Measurements from ENCODE around the gene MRI1.

DNA sequence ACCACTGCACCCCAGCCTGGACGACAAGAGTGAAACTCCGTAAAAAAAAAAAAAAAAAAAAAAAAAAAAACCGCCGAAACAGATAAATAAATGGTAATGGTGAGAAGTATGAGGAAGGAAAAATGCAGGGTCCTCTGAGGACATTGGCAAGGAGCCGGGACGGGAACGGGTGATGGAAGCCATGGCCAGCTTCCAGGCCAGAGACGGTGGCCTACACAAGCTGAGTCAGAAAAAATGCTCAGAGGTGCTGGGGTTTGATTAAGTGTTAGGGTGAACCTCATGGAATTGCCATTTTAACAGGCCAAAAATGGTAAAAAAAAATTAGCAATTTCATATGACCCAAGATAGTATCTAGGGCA is 30.1 kb downstream of the MRI1 start:
- TF ChIP-seq, protein P1, sequence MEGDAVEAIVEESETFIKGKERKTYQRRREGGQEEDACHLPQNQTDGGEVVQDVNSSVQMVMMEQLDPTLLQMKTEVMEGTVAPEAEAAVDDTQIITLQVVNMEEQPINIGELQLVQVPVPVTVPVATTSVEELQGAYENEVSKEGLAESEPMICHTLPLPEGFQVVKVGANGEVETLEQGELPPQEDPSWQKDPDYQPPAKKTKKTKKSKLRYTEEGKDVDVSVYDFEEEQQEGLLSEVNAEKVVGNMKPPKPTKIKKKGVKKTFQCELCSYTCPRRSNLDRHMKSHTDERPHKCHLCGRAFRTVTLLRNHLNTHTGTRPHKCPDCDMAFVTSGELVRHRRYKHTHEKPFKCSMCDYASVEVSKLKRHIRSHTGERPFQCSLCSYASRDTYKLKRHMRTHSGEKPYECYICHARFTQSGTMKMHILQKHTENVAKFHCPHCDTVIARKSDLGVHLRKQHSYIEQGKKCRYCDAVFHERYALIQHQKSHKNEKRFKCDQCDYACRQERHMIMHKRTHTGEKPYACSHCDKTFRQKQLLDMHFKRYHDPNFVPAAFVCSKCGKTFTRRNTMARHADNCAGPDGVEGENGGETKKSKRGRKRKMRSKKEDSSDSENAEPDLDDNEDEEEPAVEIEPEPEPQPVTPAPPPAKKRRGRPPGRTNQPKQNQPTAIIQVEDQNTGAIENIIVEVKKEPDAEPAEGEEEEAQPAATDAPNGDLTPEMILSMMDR (IDR thresholded peaks at IDR 0.05; ENCODE audit: borderline replicate concordance, extremely low read depth, low read length, poor library complexity, severe bottlenecking): no peak
- TF ChIP-seq EZH2 (IDR thresholded peaks at IDR 0.05; ENCODE audit: borderline replicate concordance, low read depth, low read length, severe bottlenecking): no peak

Data from DND-41 (cell line).